ENCODE data around the gene LRIG2.
"Not testable (repeated sequence)": the region's sequence is repeated elsewhere in the genome, so short reads cannot be mapped to it uniquely, and the experiment has no call there.

Gene LRIG2

GRCh38 chr1:113055570-113055969 lies 17.4 kb upstream of the LRIG2 start:
- Histone ChIP-seq H3K9me2 (ENCODE audit: low read depth, low read length) (no peaks in the 10 kb centered on the region), H2AFZ (ENCODE audit: low read length) (no peak overlapping the region), H3K79me2 (ENCODE audit: insufficient read depth, low read length) (no peaks in the 10 kb centered on the region), H3K27ac (ENCODE audit: low read depth, low read length, poor library complexity, severe bottlenecking) (no peak overlapping the region), H3F3A (ENCODE audit: insufficient read depth, low read length) (no peaks in the 10 kb centered on the region), H3K4me2 (ENCODE audit: low read length) (no peak overlapping the region), H4K20me1 (ENCODE audit: insufficient read depth, low read length) (no peaks in the 10 kb centered on the region), H3K9me3 (ENCODE audit: low read length) (no peaks in the 10 kb centered on the region), H3K4me1 (ENCODE audit: insufficient read depth, low read length, severe bottlenecking) (no peaks in the 10 kb centered on the region), H3K27me3 (ENCODE audit: insufficient read depth, low read length) (no peaks in the 10 kb centered on the region), H3K4me3 (ENCODE audit: low read depth, low read length, poor library complexity, severe bottlenecking) (no peak overlapping the region), H3K36me3 (ENCODE audit: insufficient read depth, low read length) (no peaks in the 10 kb centered on the region), H3K9ac (ENCODE audit: low read length) (no peak overlapping the region)
- TF ChIP-seq, protein P1, sequence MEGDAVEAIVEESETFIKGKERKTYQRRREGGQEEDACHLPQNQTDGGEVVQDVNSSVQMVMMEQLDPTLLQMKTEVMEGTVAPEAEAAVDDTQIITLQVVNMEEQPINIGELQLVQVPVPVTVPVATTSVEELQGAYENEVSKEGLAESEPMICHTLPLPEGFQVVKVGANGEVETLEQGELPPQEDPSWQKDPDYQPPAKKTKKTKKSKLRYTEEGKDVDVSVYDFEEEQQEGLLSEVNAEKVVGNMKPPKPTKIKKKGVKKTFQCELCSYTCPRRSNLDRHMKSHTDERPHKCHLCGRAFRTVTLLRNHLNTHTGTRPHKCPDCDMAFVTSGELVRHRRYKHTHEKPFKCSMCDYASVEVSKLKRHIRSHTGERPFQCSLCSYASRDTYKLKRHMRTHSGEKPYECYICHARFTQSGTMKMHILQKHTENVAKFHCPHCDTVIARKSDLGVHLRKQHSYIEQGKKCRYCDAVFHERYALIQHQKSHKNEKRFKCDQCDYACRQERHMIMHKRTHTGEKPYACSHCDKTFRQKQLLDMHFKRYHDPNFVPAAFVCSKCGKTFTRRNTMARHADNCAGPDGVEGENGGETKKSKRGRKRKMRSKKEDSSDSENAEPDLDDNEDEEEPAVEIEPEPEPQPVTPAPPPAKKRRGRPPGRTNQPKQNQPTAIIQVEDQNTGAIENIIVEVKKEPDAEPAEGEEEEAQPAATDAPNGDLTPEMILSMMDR (IDR thresholded peaks at IDR 0.05; ENCODE audit: low read length), result no peak
- TF ChIP-seq EZH2 (IDR thresholded peaks at IDR 0.05; ENCODE audit: borderline replicate concordance, low read length), result no peak

GRCh38 chr1:113057006-113057405 lies 16.0 kb upstream of the LRIG2 start:
- Histone ChIP-seq H3K4me1 (ENCODE audit: insufficient read depth, low read length, severe bottlenecking) (no peaks in the 10 kb centered on the region), H3K9ac (ENCODE audit: low read length) (no peak overlapping the region), H3K27ac (ENCODE audit: low read depth, low read length, poor library complexity, severe bottlenecking) (no peak overlapping the region), H3K4me3 (ENCODE audit: low read depth, low read length, poor library complexity, severe bottlenecking) (no peak overlapping the region), H2AFZ (ENCODE audit: low read length) (no peak overlapping the region), H3K79me2 (ENCODE audit: insufficient read depth, low read length) (no peaks in the 10 kb centered on the region), H3K36me3 (ENCODE audit: insufficient read depth, low read length) (no peaks in the 10 kb centered on the region), H3K9me2 (ENCODE audit: low read depth, low read length) (no peaks in the 10 kb centered on the region), H3K9me3 (ENCODE audit: low read length) (no peaks in the 10 kb centered on the region), H3K27me3 (ENCODE audit: insufficient read depth, low read length) (no peaks in the 10 kb centered on the region), H3K4me2 (ENCODE audit: low read length) (no peak overlapping the region), H3F3A (ENCODE audit: insufficient read depth, low read length) (no peaks in the 10 kb centered on the region), H4K20me1 (ENCODE audit: insufficient read depth, low read length) (no peaks in the 10 kb centered on the region)
- TF ChIP-seq EZH2 (IDR thresholded peaks at IDR 0.05; ENCODE audit: borderline replicate concordance, low read length), result no peak
- TF ChIP-seq, protein P1 (IDR thresholded peaks at IDR 0.05; ENCODE audit: low read length), result no peak

GRCh38 chr1:113058941-113059706 lies 13.9 kb upstream of the LRIG2 start:
- Histone ChIP-seq H3K9ac (ENCODE audit: low read length) (no peak overlapping the region), H3K9me3 (ENCODE audit: low read length) (no peaks in the 10 kb centered on the region), H4K20me1 (ENCODE audit: insufficient read depth, low read length) (no peaks in the 10 kb centered on the region), H3K27me3 (ENCODE audit: insufficient read depth, low read length) (no peaks in the 10 kb centered on the region), H3F3A (ENCODE audit: insufficient read depth, low read length) (no peaks in the 10 kb centered on the region), H3K4me3 (ENCODE audit: low read depth, low read length, poor library complexity, severe bottlenecking) (no peak overlapping the region), H2AFZ (ENCODE audit: low read length) (no peak overlapping the region), H3K27ac (ENCODE audit: low read depth, low read length, poor library complexity, severe bottlenecking) (no peak overlapping the region), H3K4me2 (ENCODE audit: low read length) (no peak overlapping the region), H3K4me1 (ENCODE audit: insufficient read depth, low read length, severe bottlenecking) (no peaks in the 10 kb centered on the region), H3K9me2 (ENCODE audit: low read depth, low read length) (no peaks in the 10 kb centered on the region), H3K36me3 (ENCODE audit: insufficient read depth, low read length) (no peaks in the 10 kb centered on the region), H3K79me2 (ENCODE audit: insufficient read depth, low read length) (no peaks in the 10 kb centered on the region)
- no peak for TF ChIP-seq EZH2 (IDR thresholded peaks at IDR 0.05; ENCODE audit: borderline replicate concordance, low read length)
- TF ChIP-seq, protein P1 (IDR thresholded peaks at IDR 0.05; ENCODE audit: low read length), result no peak

- H3K27me3 ChIP-seq (ENCODE audit: insufficient read depth, low read length); H3K36me3 ChIP-seq (ENCODE audit: insufficient read depth, low read length); H3K4me2 ChIP-seq (ENCODE audit: low read length); H3K9me2 ChIP-seq (ENCODE audit: low read depth, low read length); H3K4me1 ChIP-seq (ENCODE audit: insufficient read depth, low read length, severe bottlenecking); H3K9me3 ChIP-seq (ENCODE audit: low read length); H3K9ac ChIP-seq (ENCODE audit: low read length); H2AFZ ChIP-seq (ENCODE audit: low read length); H3F3A ChIP-seq (ENCODE audit: insufficient read depth, low read length); H3K4me3 ChIP-seq (ENCODE audit: low read depth, low read length, poor library complexity, severe bottlenecking); H3K27ac ChIP-seq (ENCODE audit: low read depth, low read length, poor library complexity, severe bottlenecking); H3K79me2 ChIP-seq (ENCODE audit: insufficient read depth, low read length); H4K20me1 ChIP-seq (ENCODE audit: insufficient read depth, low read length): not testable (repeated sequence)
Observed at GRCh38 chr1:113063456-113063855, 9.5 kb upstream of the LRIG2 start.

All from OCI-LY1 (cell line).